Esophagus mucosa (tissue), 1 donor: ENCODE measurements around the gene BRINP2. TPM values are rescaled to one million over a fixed set of nuclear protein-coding genes. Genes with fewer than 3 reads are reported as not detected.
"Not testable (repeated sequence)": the region's sequence is repeated elsewhere in the genome, so short reads cannot be mapped to it uniquely, and the experiment has no call there.

Experiments
- ATAC-seq: fragments of 200-7000 bp; cut with Tn5 transposase; one replicate; pipeline ENCODE4 v1.9.1; 2020
- total RNA-seq: library from RNA; stranded (reverse); gene quantifications from one replicate; pipeline ENCODE4 v1.2.4, GENCODE V29; 2023
- donor health status: DM: yes; HTN: yes; CAD: no.

BRINP2 gene
- total RNA-seq, 1 donor from 2014 or later: not detected

GRCh38 chr1:177315261-177315660 is 144.5 kb downstream of the BRINP2 start:
- no peak for ATAC-seq

GRCh38 chr1:177315761-177316160 is 145.0 kb downstream of the BRINP2 start:
- ATAC-seq: no peak

DNA sequence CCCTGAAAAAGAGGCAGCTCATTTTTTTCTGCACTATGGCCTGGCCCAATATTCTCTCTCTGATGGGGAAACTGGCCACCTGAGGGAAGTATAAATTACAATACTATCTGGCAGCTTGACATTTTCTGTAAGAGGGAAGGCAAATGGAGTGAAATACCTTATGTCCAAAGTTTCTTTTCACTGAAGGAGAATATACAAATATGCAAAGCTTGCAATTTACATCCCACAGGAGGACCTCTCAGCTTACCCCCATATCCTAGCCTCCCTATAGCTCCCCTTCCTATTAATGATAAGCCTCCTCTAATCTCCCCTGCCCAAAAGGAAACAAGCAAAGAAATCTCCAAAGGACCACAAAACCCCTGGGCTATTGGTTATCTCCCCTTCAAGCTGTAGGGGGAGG is 150.7 kb downstream of the BRINP2 start:
- ATAC-seq: not testable (repeated sequence)

DNA sequence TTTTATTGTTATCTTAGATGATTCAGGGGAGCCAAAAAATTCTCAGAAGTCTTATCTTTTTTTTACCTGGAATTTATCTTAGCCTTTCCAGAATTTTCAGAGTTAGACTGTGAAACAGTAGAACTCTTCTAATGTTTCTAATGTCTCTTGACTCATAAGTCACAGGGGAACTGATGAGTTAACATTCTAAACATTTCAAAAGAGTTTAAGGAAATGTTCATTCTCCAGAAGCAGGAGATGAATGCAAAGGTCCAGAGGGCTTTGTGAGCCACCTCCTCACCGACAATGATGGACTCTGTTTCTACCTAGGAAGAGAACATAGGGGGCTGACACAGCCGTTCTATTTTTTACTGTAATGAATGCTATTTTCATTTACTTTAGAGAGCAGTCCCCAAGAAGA is 157.5 kb downstream of the BRINP2 start:
- ATAC-seq: no peak

- ATAC-seq: no peak
These were observed 159.1 kb downstream of the BRINP2 start for GRCh38 chr1:177329871-177330270.

Other genes starting within 250 kb of the BRINP2 start
- gene ASTN1, start 6.2 kb upstream of the BRINP2 start, total RNA-seq: not detected